GM19043 (cell line): ENCODE data around the gene SLC30A4.

Source experiments
- ATAC-seq: cut with Tn5 transposase; IDR thresholded peaks from one replicate; pipeline ENCODE4 v1.9.1; 2021; ENCODE audit warnings: low read depth; ENCODE audit not compliant: unreplicated experiment

Gene SLC30A4

DNA sequence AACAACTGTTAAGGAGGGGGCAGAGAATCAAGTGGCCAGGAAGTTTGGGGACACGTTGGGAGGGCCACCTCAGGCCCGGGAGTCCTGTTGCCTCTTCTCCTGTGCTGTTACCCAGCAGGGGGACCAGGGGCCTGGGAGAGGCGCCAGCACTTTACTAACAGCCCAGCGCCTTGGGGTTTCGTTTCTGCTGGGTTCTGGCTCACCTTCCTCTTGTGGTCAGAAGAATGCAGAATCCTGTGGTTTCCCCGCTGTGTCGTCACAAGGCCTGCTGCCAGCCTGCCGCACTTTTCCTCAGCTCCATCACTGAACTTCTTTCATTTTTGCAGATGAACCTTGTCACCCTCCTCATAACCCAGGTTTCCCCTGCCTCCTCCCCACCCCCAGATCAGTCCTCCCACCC, 67.7 kb downstream of the SLC30A4 start:
- peak; percentile 56 for ATAC-seq

DNA sequence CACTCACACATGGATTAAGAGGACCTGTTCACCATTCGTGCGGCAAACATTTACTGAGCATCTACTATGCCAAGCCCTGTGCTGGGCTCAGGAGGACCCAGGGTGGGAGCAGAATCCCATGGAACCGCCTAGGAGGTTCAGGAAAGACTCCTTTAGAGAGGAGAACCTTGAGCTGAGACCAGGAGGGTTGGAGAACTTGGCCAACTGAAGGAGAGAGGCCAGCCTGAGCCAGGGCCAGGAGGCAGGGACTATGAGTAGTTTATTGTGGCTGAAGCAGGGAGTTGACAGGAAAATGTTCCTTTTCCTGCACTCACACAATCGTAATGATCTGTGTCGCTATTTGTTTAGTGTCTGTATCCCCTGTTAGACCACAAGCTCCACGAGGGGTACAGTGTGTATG, 71.3 kb downstream of the SLC30A4 start:
- no peak for ATAC-seq

DNA sequence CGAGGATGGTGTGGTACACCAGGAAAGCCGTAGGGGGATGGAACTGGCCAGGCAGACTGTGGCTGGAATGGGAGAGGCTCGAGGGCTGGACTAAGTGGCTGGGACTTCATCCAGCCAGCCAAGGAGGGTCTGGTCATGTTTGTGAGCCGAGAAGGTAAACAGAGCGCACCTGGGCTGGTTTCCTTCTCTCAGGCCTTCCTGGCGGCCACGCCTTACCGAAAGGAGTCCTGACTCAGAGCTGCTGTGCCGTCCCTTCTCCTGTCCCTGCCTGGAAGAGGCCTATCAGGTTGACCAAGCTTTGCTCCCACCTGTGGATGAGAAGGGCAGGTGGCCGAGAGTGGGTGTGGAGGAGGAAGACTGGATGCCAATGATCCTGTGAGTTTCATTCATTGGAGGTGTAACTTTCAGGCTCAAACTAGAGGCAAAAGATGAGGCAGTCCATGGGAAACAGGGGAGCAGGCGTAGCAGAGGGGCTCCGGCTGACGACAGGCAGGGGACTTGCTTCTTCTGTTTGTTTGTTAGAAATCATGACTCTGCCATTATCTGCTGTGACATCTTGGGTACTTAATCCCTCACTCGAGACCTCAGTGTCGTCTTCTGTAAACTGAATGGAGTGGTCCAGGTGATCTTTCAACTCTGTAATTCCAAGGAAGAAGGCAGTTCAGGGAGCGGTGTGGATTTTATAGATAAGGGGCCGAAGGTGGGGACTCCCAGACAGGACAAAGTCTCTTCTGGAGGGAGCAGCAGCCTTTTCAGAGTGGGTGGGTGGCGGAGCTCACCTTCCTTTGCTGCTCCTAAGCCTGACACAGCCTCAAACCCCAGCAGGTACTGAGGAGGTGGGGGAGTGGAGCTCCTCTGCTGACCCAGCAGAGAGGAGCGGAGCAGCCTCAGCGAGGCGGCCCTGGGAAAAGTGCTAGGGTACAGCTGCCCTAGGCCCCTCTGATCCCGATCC, 72.4 kb downstream of the SLC30A4 start:
- no peak for ATAC-seq

DNA sequence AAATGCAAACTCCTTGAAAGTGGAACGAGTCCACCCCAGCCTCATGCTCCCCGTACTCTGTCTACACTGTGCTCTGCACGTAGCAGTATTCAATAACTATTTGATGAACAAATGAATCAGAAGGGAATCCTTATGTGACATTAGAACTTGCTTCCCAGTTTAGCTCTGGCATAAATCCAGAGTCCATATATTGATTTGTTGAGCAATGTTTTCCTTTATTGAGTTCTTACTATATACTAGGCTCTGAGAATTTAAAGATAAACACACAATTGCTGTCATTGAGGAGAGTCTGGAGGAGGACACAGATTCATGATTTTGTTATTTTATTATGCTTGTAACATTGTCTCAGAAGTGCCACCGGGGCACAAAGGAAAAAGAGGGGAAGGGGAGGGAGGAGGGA, 73.2 kb downstream of the SLC30A4 start:
- no peak for ATAC-seq

DNA sequence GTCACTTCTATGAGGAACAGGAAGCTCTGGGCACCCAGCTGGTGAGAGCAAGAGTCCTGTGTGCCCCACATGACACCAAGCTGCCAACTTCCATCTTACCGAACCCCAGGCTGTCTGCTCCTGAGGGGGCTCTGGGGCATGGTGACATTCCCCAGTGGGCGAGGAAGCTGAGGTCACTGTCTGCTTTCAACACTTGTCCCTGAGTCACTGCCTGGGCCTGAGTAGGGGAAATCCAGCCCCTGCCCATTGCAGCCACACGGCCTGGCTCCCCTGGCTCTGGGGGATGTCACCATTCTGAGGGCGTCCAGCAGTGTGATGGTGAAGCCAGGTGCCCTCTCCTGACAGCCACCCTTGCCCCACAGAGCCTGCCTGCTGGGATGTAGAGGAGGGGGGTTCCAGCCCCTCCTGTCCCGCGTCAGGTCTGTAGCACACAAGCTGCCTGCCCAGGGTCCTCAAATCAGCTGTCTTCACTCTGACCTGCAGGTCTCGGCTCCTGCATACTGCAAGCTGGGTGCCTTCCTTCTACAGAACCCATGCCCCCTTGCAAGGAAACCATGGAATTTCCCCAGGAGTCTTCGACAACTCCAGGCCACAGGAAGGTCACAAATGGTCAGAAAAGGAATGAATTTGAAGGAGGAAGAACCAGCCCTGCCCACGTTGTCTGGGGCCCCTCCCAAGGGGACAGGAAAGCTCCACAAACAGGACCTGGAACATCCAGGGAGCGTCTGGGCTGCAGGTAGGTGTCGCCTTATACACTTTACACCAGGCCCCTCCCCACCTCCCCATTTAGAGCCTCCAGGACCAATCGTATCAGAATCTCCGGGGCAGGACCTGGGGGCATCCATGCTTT, 74.3 kb downstream of the SLC30A4 start:
- no peak for ATAC-seq

DNA sequence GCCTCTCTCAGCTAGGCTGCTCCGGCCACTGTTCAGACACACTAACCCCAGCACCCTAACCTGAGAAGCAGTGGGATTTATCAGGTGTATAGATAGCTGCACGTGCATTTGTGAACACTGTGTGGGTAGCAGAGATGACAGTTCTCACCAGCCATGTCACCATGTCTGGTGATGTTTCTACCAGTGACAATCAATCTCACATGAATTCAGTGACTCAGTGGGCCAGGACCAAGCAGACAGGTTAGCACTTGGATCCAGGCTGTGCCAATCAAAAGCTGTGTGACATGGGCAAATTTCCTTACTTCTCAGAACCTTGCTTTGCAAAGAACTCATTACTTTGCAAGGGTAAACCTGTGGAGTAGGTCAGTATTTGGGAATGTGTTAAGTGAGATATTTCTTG, 78.9 kb downstream of the SLC30A4 start:
- ATAC-seq: no peak

DNA sequence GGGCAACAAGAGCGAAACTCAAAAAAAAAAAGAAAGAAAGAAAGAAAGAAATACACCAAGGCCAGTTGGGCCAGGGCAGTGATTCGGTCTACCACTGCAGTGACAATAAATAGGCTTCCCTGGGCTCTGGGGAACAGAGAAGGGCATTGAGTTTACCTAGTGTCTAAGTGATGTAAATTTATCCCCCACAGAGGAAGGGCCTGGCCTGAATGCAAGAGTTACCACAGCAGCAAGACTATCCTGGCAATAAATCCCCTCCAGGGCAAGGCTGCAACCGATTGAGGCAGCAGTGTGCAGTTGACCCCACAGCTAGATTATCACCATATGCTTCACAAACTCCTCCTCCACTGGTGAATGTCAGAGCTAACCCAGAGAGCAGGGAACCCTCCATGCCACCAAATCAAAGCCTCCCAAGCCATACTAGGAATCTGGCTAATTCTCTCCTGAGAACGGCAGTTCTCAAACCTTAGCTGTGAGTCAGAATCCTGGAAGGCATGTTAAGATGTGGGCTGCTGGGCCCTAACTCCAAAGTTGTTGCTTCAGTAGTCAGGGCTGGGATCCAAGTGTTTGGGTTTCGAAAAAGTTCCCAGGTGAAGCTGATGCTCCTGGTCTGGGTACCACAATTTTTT, 79.9 kb downstream of the SLC30A4 start:
- ATAC-seq: no peak

DNA sequence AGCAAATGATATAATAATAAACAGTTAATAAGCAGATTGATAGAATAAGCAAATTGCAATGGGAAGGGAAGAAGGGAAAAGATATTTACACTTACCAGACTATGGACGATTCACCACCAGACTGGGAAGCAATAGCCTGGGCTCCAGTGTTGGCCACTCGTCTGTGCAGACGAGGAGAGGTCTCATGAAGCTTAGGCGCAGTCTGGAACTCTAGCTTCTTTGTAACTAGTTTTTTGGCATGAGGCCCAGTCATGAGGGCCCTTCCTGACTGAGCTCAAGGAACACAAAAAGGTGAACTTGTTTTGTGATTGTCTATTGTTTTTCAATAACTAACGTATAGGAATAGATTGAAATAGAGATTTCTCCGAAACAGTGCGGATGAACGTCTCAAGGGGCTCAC, 80.9 kb downstream of the SLC30A4 start:
- no peak for ATAC-seq

DNA sequence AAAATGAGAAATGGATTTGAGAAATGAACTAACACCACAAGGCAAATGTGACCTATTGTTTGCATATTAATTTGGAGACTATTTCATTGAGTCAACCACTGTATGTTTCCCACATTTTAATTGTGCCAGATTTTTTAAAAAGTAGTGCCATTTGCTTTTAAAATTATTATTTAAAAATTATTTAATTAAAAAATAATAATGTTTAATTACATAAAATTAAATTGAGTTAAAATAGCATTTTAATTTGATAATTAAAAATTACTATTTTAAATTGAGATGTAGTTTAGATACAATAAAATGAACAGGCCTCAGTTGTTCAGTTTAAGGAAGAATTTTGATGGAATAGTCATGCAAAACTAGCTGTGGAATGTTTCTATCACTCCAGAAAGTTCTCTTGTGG, 81.5 kb downstream of the SLC30A4 start:
- ATAC-seq: no peak

DNA sequence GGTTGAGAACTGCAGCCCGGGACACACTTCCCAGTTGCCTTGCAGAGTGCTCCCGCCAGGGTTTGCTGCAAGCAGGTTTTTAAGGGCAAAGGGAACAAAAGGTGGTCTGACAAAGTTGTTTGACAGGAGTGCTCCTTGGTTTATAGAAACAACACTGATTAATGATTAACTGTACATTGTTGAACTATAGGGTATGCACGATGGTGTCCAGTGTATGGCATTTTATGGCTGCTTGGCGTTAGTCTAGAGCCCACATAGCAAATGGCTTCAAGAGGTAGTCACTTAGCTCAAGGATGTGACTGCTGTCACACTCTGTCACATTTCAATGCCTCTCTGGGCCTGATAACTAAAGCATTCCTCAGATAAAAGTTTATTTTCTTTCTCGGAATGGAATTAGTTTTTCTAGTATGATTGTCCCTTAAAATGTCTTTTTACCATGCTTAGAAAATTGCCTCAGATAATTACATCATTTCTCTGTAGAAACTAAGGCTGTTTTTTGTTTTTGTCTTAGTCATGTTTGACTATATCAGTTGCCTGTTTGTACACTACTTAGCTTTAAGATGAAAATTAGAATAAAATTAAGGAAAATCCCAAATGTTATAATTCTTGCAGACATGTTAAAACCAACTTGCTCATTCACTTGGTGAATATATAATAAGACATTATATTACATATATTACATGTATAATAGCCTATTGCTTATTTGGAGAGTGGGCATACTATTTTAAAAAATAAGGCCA, 82.9 kb downstream of the SLC30A4 start:
- no peak for ATAC-seq

DNA sequence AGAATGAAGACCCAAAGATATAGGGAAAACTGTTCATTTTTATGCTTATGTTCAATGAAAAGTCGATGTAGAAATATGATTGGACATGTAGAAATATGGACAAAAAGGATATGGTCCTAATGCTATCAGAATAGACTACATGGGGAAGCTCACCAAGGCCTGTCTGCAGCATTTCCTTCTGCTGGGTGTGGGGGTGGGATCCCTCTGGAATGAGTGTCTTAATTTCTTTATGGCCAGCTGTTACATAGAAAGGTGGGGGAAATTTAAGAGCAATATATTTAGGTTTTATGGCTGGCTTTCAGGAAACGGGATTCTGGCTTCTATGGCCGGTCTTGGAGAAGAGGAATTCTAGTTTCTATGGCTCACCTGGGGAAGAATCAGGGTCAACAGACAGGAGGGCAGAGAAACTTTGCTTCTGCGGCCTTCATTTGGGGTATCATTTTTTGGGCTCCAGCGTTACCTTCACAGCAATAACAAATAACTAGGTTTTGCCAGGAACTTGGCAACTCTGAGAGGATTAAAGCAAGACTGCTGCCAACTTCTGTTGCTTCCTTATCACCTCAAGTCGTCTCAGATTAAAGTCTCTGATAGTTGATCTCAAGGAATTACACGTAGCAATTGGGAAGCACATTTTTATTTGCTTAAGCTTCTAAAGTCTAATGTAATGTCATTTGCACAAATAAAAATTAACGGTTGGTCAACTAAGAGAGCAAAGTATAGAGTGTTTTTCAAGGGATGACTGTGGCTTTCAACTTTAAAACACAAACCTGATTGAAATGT, 87.2 kb downstream of the SLC30A4 start:
- ATAC-seq: no peak

DNA sequence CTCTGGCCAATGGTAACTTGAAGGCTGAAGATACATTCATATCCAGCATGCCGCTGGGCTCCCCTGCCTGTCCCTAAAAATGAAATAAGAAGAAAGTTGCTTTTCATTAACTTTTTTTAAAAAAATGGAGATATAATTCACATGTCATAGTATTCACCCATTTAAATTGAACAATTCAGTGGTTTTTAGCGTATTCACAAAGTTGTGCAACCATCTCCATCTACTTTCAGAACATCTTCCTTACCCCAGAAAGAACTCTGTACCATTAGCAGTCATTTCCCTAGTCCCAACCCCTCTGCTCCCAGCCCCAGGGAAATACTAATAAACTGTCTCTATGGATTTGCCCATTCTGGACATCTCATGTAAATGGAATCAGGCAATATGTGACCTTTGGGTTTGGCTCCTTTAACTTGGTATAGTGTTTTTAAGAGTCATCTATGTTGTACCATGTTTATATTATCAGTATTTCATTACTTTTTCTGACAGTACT, 88.4 kb downstream of the SLC30A4 start:
- no peak for ATAC-seq

DNA sequence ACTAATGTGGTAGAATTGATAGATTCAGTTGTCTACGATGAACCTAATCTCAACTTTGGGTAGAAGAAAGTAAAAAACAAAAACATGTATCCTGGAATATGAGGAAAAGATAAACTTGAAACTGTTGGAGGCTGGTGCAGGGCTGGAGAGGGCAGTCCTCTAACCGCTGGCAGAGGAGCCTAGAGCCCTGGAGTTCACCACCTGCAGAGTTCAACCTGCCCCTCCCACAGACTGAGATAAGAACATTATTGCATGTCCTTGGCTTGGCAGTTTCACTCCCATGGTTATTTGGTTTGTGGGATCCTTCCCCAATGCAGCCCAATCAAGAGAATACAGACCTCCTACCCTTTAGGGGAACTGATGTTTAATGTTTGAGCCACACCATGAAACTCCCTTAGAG, 91.0 kb downstream of the SLC30A4 start:
- no peak for ATAC-seq

DNA sequence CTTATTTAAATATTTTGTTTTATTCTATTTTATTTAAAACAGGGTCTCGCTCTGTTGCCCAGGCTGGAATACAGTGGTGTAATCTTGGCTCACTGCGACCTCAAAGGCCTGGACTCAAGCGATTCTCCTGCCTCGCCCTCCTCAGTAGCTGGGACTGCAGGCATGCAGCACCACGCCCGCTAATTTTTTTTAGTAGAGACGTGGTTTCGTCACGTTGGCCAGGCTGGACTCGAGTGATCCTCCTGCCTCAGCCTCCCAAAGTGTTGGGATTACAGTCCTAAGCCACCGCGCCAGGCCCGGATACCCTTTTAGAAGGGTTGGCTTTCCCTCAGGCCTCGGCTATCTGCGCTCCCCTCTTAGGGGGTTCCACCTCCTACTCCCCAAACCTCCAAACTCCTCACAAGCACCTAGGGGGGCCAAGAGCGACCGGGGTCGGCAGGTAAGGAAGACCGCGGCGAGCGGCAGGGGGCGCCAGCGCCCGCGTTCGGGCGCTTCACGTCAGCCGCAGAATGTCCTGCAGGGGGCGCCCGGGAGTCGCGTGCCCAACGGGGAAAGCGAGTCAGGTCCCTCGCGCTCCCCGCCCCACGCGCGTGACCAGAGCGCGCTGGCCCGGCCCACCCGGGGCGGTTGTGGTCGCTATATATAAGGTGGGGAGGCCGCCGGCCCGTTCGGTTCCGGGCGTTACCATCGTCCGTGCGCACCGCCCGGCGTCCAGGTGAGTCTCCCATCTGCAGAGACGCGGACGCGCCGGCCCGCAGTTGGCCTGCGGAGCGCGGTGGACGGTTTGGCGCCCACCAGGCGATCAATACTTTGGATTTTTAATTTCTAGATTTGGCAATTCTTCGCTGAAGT, 92.4 kb downstream of the SLC30A4 start:
- peak; percentile 83 for ATAC-seq
